Stimulated activated CD4-positive, alpha-beta T cell treated with anti-CD3 and anti-CD28 coated beads, Interleukin-4, amount 100 ng/mL, for 48 hours (primary cell): ENCODE results near the gene CYP4B1.

Source experiments
- DNase-seq, 2 donors: peaks; one replicate each; pipeline ENCODE4 v3.0.0-alpha.2; 2020; ENCODE audit warnings: low read depth in 2 of 2

CYP4B1 gene

GRCh38 chr1:46793126-46793525 is 5.7 kb upstream of the CYP4B1 start:
- DNase-seq: no peak

GRCh38 chr1:46797696-46798470 is 963 bp upstream of the CYP4B1 start:
- DNase-seq: no peak

GRCh38 chr1:46800742-46801141 is 1.9 kb downstream of the CYP4B1 start:
- no peak for DNase-seq

DNA sequence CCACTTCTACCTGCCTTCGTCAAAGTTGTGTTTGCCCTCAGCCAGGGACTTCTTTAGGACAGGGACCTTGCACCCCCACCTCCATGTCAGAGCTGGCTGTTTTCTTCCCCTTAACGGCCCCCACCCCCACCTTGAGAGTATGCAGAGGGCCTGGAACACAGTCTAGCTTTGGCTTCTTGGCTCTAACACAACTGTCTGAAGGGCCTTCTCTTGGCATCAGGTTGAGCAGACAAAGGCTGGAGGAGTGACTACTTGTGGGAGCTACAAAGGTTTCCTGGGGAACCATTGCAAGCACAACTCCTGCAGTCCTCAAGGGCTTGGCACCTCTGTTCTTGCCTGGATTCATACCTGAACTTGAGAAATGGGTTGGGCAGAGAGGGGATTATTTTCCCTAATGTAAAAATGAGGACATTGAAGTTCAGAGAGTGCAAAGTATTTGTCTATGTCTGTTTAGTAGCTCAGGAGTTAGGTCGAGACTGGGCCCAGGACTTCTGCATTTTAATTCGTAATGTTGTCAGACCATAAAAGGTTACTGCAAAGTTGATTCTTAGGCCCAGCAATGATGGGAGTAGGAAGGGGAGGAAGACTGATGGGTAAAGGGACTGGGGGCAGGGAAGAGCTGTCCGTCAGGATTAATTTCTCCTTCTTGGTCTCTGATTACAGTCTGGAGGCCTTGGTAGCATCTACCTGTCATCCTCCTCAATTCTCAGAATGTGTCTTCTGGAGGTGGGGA is 2.6 kb downstream of the CYP4B1 start:
- no peak for DNase-seq

DNA sequence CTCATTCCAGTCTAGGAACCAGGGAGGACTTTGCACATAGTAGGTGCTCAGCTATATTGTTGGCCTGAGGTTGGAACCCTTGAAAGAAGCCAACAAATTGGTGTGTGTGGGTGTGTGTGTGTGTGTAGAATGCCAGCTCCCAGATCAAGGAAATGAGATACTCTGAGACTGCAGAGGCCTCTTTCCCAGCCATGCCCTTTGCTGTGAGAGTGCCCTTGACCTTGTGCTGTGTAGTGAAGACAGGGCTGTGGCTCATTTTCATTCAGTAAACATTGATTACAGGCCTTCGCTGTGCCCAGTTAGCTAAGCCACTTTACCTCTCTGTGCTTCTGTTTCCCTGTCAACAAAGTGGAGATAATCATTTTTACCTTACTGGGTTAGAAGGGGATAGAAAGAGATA is 3.2 kb downstream of the CYP4B1 start:
- DNase-seq: no peak

GRCh38 chr1:46802901-46803574 is 4.2 kb downstream of the CYP4B1 start:
- no peak for DNase-seq

- no peak for DNase-seq
Observed at GRCh38 chr1:46804027-46804889, 5.4 kb downstream of the CYP4B1 start.

DNA sequence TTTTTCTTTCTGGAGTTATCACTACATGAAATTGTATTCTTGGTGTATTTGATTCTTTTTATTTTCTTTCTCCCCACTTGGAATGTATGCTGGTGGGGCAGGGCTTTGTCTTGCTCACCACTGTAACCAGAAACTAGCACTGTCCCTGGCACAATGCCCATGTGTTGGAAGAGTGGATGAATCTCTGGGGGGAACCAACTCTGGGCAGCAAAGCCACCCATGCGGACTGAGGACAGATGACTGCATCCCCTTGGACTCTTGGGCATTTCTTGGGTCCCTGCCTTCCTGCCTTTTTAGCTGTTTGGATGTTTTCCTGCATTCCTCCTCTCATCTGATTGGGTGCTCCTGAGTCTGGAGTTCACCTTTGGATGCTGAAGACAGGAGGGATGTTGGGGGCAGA is 6.1 kb downstream of the CYP4B1 start:
- DNase-seq: no peak

DNA sequence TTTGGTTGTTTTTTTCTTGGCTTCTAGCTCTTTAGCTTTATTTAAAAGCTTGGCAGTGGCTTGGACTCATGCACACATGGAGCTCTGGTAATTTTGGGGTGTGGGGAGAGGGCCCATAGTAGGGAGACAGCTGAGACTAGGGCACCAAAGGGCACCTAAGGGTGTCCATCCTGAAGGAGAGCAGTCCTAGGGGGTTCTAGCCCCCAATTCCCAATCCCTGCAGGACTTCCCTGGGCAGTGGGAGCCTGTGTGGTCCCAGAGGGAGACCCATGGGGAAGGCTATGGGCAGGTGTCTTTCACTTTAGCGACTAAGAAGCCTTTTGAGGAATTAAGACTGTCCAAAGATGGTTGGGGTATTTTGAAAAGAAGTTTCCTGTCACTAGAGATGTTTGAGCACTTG is 6.9 kb downstream of the CYP4B1 start:
- DNase-seq: no peak

DNA sequence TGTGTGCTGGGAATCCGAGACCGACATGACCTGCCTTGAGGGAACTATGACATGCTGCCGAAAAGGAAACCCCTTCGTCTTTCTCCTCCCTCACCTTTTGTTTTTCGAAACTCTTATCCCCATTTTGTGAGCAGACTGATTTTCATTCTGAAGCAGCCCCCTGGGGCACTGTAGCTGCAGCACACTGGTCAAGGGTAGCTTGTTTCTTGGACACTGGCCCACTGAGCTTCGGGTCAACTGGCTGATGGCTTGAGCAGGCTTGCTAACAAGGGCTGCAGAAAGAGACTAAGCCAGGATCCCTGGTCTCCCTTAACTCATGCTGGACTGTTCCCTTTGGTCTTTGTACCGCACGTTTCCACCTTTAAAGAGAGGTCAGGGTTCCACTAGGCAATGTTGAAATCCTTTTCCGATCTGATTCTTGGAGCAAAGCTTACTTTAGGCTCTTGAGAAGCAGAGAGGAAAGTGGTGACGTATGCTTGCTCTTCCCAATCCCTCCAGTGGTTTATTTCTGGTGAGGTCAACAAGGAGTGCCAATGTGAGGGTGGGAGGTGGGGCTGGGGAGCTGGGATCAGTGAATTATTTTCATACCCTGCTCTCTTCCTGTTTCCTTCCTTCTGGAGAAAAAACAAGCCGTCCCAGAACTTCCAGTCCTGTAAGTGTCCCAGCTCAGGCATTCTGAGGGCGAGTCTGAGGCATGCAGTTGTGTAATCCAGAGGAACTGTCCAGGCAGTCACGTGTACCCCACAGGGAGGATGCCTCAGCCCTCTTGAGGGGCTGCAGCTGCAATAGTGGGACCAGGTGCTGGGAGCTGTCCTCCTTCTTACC is 7.6 kb downstream of the CYP4B1 start:
- no peak for DNase-seq

- DNase-seq: no peak
Observed at GRCh38 chr1:46807046-46807972, 8.5 kb downstream of the CYP4B1 start.

GRCh38 chr1:46809071-46809470 is 10.2 kb downstream of the CYP4B1 start:
- DNase-seq: no peak

DNA sequence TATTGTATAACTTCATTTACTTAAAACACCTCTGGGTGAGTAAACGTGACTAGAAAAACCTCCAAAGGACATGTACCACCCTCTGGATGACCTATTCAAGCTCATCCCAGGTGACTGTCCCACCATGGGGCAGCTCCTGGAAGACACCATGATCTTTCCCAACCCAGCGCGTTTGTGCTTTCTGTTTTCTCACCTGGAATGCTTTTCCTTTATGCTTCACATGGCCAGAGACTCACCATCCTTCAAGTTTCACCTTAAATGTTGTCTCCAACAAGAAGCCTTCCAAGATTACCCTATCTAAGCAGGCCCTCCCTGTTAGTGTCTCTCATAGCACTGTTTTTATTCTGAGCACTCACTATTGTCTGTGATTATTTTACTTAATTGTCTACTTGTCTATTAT is 11.1 kb downstream of the CYP4B1 start:
- no peak for DNase-seq

DNA sequence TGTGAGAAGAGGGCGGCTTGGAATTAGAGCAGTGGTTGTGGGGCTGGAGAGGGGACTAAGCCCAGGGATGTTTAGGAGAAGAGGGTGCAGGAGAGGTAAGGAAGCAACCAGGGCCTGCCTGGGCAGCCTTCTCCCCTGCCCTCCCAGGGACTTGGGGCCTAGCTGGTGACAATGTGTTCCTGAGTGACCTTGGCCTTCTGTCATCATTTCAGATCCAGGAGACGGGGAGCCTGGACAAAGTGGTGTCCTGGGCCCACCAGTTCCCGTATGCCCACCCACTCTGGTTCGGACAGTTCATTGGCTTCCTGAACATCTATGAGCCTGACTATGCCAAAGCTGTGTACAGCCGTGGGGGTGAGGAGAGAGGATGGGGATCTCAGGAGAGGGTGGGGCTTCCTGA is 11.8 kb downstream of the CYP4B1 start:
- DNase-seq: no peak

DNA sequence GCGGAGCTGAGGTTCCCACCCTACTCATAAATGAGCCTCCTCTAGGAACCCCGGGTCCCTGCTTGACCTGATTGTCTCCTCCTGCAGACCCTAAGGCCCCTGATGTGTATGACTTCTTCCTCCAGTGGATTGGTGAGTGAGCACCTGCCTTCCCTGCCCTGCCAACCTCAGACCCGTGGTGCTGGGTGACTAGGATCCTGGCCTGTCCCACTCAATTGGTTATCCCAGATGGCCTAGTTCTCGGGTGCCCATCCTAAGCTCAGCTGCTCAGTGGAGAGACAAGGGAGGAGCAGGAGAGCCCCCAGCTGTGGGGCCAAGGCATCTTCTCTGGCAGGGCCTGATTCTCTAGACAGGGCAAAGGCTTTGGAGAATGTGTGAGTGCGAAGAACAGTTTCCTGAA is 12.2 kb downstream of the CYP4B1 start:
- no peak for DNase-seq

GRCh38 chr1:46812065-46812963 is 13.5 kb downstream of the CYP4B1 start:
- DNase-seq: no peak

- DNase-seq: no peak
Observed at GRCh38 chr1:46812996-46813857, 14.4 kb downstream of the CYP4B1 start.

DNA sequence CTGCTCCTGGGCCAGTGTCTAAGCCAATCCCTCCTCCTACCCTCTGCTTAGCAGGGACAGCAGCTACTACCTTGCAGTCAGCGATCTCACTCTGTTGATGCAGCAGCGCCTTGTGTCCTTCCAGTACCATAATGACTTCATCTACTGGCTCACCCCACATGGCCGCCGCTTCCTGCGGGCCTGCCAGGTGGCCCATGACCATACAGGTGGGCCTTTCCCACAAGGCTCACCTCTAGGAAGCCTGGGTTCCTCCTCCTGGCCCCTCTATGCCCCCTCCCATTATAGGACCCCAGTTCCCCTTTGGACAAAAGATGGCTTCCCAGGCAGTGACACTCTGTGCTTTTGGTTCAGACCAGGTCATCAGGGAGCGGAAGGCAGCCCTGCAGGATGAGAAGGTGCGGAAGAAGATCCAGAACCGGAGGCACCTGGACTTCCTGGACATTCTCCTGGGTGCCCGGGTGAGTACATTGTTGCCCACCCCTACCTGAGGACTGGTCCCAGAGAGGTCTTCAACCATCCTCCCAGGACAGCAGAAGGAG is 15.1 kb downstream of the CYP4B1 start:
- DNase-seq: no peak
